ENCODE data around the gene BEND2. TPM values are rescaled to one million over a fixed set of nuclear protein-coding genes. Genes with fewer than 3 reads are reported as not detected.

BEND2 gene
- total RNA-seq, 4 donors from 2014 or later = not detected

DNA sequence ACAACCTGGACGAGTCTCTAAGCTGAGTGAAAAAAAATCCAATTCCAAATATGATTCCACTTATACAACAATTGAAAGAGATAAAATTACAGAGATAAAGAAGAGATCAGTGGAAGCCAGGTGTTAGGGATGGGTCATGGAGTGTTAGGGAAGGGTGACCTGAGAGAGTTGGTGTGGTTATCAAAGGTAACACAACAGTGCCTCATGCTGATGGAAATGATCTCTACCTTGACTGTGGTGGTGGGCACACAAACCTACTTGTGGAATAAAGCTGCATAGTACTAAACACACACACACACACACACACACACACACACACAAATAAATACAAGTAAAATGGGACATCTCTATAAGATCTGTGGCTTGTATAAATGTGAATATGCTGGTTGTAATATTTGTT lies 26.0 kb downstream of the BEND2 start:
- in situ Hi-C loops (cut with MboI; ENCODE audit: low pct_ligation_motif_present in 1 of 4, low pct_unique_long_range_greater_than_20kb in 1 of 4, low sequenced_read_pairs in 3 of 4) = no loop called here
- H3K9me3 ChIP-seq = no peaks in the 10 kb centered on the region
- no peak overlapping the region for H3K4me3 ChIP-seq
- intact Hi-C loops (cut with DNase I; ENCODE audit: low total_unique reads) = no loop called here
- H3K27me3 ChIP-seq = no peaks in the 10 kb centered on the region
- DNase-seq = no peak
- TF ChIP-seq EP300 (IDR thresholded peaks at IDR 0.05; ENCODE audit: low read depth) = no peak
- H3K27ac ChIP-seq = no peak overlapping the region
- no peaks in the 10 kb centered on the region for H3K36me3 ChIP-seq
- WGBS, 2 donors (ENCODE audit: low coverage in 1 of 2) = 52 to 86% methylated on average over 1 of the region's 1 CpG
- H3K4me1 ChIP-seq = no peaks in the 10 kb centered on the region

DNA sequence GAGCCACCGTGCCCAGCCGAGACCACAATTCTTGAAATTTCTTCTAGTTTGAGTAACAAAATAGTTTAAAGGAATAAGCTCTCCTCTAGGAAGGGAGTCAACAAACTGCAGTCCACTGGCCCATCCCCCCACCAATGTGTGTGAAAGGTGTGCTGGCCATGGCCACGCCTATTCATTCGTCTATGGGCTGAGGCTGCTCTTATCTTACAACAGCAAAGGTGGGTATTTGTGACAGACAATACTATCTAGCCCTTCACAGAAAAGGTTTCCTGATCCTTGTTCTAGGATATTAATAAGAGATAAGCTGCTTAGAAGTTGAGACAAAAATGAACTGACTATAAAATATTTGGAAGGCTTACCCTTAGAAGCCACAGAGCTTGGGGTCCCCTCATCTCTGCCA lies 41.2 kb downstream of the BEND2 start:
- H3K27me3 ChIP-seq = no peaks in the 10 kb centered on the region
- H3K4me3 ChIP-seq = no peak overlapping the region
- TF ChIP-seq EP300 (IDR thresholded peaks at IDR 0.05; ENCODE audit: low read depth) = no peak
- no peak for TF ChIP-seq POLR2A (IDR thresholded peaks at IDR 0.05)
- TF ChIP-seq, protein P1, sequence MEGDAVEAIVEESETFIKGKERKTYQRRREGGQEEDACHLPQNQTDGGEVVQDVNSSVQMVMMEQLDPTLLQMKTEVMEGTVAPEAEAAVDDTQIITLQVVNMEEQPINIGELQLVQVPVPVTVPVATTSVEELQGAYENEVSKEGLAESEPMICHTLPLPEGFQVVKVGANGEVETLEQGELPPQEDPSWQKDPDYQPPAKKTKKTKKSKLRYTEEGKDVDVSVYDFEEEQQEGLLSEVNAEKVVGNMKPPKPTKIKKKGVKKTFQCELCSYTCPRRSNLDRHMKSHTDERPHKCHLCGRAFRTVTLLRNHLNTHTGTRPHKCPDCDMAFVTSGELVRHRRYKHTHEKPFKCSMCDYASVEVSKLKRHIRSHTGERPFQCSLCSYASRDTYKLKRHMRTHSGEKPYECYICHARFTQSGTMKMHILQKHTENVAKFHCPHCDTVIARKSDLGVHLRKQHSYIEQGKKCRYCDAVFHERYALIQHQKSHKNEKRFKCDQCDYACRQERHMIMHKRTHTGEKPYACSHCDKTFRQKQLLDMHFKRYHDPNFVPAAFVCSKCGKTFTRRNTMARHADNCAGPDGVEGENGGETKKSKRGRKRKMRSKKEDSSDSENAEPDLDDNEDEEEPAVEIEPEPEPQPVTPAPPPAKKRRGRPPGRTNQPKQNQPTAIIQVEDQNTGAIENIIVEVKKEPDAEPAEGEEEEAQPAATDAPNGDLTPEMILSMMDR (IDR thresholded peaks at IDR 0.05) = no peak
- no peak for TF ChIP-seq POLR2AphosphoS5 (IDR thresholded peaks at IDR 0.05)
- no peaks in the 10 kb centered on the region for H3K9me3 ChIP-seq
- H3K36me3 ChIP-seq = no peaks in the 10 kb centered on the region
- no peaks in the 10 kb centered on the region for H3K4me1 ChIP-seq
- no peak overlapping the region for H3K27ac ChIP-seq
- in situ Hi-C loops (cut with MboI; ENCODE audit: low pct_ligation_motif_present in 1 of 4, low pct_unique_long_range_greater_than_20kb in 1 of 4, low sequenced_read_pairs in 3 of 4) = no loop called here
- DNase-seq = no peak
- WGBS, 2 donors (ENCODE audit: low coverage in 1 of 2) = 89% methylated on average over 4 of the region's 4 CpGs; no CpG with 5 or more reads in 1 of the 2 donors
- intact Hi-C loops (cut with DNase I; ENCODE audit: low total_unique reads) = no loop called here

DNA sequence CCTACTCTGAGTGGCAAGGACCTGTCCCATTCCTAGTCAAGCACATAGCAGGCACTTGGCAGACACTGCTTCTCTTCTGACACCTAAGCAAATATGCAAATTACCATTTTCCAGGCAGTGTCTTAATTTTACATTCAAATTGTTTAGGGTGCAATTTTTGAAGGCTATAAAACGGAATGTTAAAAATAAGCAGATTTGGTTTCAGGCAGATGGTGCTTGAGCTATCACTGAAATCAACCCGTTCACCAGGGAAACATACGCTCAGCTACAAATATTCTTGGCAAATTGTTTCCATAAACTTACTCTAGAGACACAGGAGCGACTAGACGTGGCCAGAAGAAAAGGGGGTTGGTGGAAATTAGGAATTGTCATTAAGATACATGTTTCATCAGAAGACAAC lies 45.7 kb downstream of the BEND2 start:
- WGBS, 2 donors (ENCODE audit: low coverage in 1 of 2) = 57 to 100% methylated on average over 1 to 5 of the region's 5 CpGs
- no peak overlapping the region for H3K27ac ChIP-seq

DNA sequence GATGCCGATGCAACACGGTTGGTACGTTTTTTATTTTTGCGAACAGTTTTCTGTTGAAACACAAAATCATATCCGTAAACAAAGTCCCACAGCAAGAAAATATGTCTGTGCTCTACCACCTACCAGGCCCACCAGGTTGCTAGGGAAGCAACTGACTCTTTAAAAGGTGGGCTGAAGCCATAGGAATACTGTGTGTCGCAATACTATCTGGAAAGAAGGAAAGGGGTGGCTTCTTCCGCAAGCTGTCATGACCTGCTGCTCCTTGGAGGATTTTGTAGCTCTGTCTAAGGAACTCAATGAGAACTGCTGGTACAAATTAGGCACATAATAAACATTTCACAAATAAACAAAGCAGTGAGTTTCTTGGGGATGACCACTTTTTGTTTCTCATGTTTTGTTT lies 46.5 kb downstream of the BEND2 start:
- Histone ChIP-seq H3K27ac (no peak overlapping the region), H3K9me3 (no peaks in the 10 kb centered on the region), H3K4me3 (no peak overlapping the region), H3K4me1 (no peaks in the 10 kb centered on the region), H3K36me3 (no peaks in the 10 kb centered on the region), H3K27me3 (no peaks in the 10 kb centered on the region)
- no peak for DNase-seq
- WGBS, 2 donors (ENCODE audit: low coverage in 1 of 2) = 92% methylated on average over 7 of the region's 7 CpGs; no CpG with 5 or more reads in 1 of the 2 donors
- TF ChIP-seq, protein P1 (IDR thresholded peaks at IDR 0.05) = no peak
- TF ChIP-seq POLR2AphosphoS5 (IDR thresholded peaks at IDR 0.05) (no peak), POLR2A (IDR thresholded peaks at IDR 0.05) (no peak), EP300 (IDR thresholded peaks at IDR 0.05; ENCODE audit: low read depth) (no peak)
- intact Hi-C loops (cut with DNase I; ENCODE audit: low total_unique reads) = no loop called here
- in situ Hi-C loops (cut with MboI; ENCODE audit: low pct_ligation_motif_present in 1 of 4, low pct_unique_long_range_greater_than_20kb in 1 of 4, low sequenced_read_pairs in 3 of 4) = no loop called here

More for the DNA sequence above, 45.7 kb downstream of the BEND2 start:
- DNase-seq = no peak
- TF ChIP-seq POLR2AphosphoS5 (IDR thresholded peaks at IDR 0.05) (no peak), POLR2A (IDR thresholded peaks at IDR 0.05) (no peak), EP300 (IDR thresholded peaks at IDR 0.05; ENCODE audit: low read depth) (no peak)
- TF ChIP-seq, protein P1 (IDR thresholded peaks at IDR 0.05) = no peak
- H3K36me3 ChIP-seq = no peaks in the 10 kb centered on the region
- in situ Hi-C loops (cut with MboI; ENCODE audit: low pct_ligation_motif_present in 1 of 4, low pct_unique_long_range_greater_than_20kb in 1 of 4, low sequenced_read_pairs in 3 of 4) (no loop called here), intact Hi-C loops (cut with DNase I; ENCODE audit: low total_unique reads) (no loop called here)
- H3K27me3 ChIP-seq = no peaks in the 10 kb centered on the region
- no peaks in the 10 kb centered on the region for H3K4me1 ChIP-seq
- no peaks in the 10 kb centered on the region for H3K9me3 ChIP-seq
- H3K4me3 ChIP-seq = no peak overlapping the region

DNA sequence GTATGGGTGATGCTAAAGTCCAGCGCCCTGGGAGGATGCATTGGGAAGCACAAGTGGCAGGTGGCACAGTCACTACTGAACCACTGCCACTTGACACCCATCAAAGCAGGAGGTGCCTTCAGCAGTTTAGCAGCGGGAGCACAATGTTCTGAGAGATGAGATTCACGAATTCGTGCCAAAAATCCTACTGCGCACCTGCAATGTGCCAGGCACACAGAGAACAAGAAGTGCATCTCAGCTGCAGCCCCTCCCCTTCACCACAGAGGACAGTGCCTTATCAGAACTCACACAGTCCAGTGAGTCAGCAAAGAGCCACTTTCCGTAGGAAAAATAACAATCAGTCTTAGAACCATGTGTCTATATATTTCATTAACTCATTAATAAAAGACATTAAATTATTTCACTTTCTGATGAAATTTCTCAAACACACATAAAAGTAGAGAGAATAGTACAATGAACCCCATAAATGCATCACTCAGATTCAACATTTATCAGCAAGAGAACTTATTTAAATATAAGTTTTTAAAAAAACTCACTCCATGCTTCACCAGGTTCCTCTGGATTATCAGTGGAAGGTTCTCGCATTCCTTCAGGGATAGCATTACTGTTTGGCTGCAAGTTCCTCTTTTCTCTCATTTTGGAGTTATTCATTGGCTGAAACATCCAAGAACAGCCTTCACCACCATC lies 47.0 kb downstream of the BEND2 start:
- H3K27me3 ChIP-seq = no peaks in the 10 kb centered on the region
- TF ChIP-seq, protein P1 (IDR thresholded peaks at IDR 0.05) = no peak
- no peak for TF ChIP-seq EP300 (IDR thresholded peaks at IDR 0.05; ENCODE audit: low read depth)
- TF ChIP-seq POLR2A (IDR thresholded peaks at IDR 0.05) = no peak
- TF ChIP-seq POLR2AphosphoS5 (IDR thresholded peaks at IDR 0.05) = no peak
- in situ Hi-C loops (cut with MboI; ENCODE audit: low pct_ligation_motif_present in 1 of 4, low pct_unique_long_range_greater_than_20kb in 1 of 4, low sequenced_read_pairs in 3 of 4) (no loop called here), intact Hi-C loops (cut with DNase I; ENCODE audit: low total_unique reads) (no loop called here)
- no peaks in the 10 kb centered on the region for H3K9me3 ChIP-seq
- H3K4me3 ChIP-seq = no peak overlapping the region
- no peaks in the 10 kb centered on the region for H3K4me1 ChIP-seq
- H3K27ac ChIP-seq = no peak overlapping the region
- DNase-seq = no peak
- 73% methylated on average over 7 of the region's 7 CpGs; no CpG with 5 or more reads in 1 of the 2 donors for WGBS, 2 donors (ENCODE audit: low coverage in 1 of 2)
- no peaks in the 10 kb centered on the region for H3K36me3 ChIP-seq

Measured in transverse colon (tissue), 4 donors.